Tibial nerve (tissue), 4 donors: Measurements from ENCODE around the gene MSI1. TPM values are rescaled to one million over a fixed set of nuclear protein-coding genes. Genes with fewer than 3 reads are reported as not detected.

ENCODE experiments used
- DNase-seq, 2 donors: peaks; one replicate each; pipeline ENCODE4 v3.0.0-alpha.2; 2019; ENCODE audit warnings: low spot score in 2 of 2
- H3K27ac ChIP-seq, 4 donors: fragments of 200-600 bp; sonication (generic) in 3 of 4; one replicate each; pipeline ENCODE4 v1.5.1; 2017 to 2019; ENCODE audit warnings: mild to moderate bottlenecking in 1 of 4
- H3K27me3 ChIP-seq, 2 donors: fragments of 200-600 bp; sonication (generic) in 1 of 2; one replicate each; pipeline versions ENCODE4 v1.5.1 to v1.6.0; 2017 to 2019
- H3K36me3 ChIP-seq, 3 donors: fragments of 200-600 bp; sonication (generic); one replicate each; pipeline ENCODE4 v1.5.1; 2018 to 2019
- H3K4me1 ChIP-seq, 4 donors: fragments of 200-600 bp; sonication (generic) in 3 of 4; one replicate each; pipeline ENCODE4 v1.5.1; 2017 to 2019
- H3K4me3 ChIP-seq, 4 donors: fragments of 200-600 bp; sonication (generic) in 3 of 4; one replicate each; pipeline ENCODE4 v1.5.1; 2017 to 2019; ENCODE audit warnings: mild to moderate bottlenecking in 1 of 4, moderate library complexity in 1 of 4
- H3K9me3 ChIP-seq, 4 donors: fragments of 200-600 bp; sonication (generic) in 3 of 4; one replicate each; pipeline ENCODE4 v1.5.1; 2017 to 2019
- EP300 ChIP-seq, 2 donors: sonication (generic); formaldehyde crosslinking; IDR thresholded peaks; one replicate each; pipeline ENCODE4 v1.6.1; 2017; ENCODE audit warnings: antibody characterized with exemption in 2 of 2, mild to moderate bottlenecking in 1 of 2
- POLR2A ChIP-seq, 2 donors: fragments of 450-650 bp; IDR thresholded peaks; one replicate each; pipeline ENCODE4 v1.6.1; 2017; ENCODE audit warnings: antibody characterized with exemption in 2 of 2, mild to moderate bottlenecking in 2 of 2, moderate library complexity in 2 of 2
- WGBS, 2 donors: methylation state at CpG; one replicate each; pipeline ENCODE4 v1.1.5; 2018; 5-methylcytosine and 5-hydroxymethylcytosine counted together
- total RNA-seq, 4 donors: library from RNA; depleted of rRNA; stranded (reverse); fragments of >200 nt; gene quantifications; one replicate each; pipeline ENCODE4 v1.1.0, GENCODE V29; 2016
- TF ChIP-seq, protein P1 (sequence below), 5 experiments: fragments of 200-600 bp in 3 of 5; fragments of 450-650 bp in 2 of 5; sonication (generic) in 3 of 5; IDR thresholded peaks; one replicate each; pipeline ENCODE4 v1.5.1; 2016 to 2019; ENCODE audit warnings: antibody characterized with exemption in 5 of 5, mild to moderate bottlenecking in 3 of 5, moderate library complexity in 2 of 5

Gene MSI1
- 1 to 10 TPM in 1 of 4 donors, under 1 TPM in 2, not detected in 1; 0.22 to 1.2 (median 0.59) TPM for total RNA-seq

DNA sequence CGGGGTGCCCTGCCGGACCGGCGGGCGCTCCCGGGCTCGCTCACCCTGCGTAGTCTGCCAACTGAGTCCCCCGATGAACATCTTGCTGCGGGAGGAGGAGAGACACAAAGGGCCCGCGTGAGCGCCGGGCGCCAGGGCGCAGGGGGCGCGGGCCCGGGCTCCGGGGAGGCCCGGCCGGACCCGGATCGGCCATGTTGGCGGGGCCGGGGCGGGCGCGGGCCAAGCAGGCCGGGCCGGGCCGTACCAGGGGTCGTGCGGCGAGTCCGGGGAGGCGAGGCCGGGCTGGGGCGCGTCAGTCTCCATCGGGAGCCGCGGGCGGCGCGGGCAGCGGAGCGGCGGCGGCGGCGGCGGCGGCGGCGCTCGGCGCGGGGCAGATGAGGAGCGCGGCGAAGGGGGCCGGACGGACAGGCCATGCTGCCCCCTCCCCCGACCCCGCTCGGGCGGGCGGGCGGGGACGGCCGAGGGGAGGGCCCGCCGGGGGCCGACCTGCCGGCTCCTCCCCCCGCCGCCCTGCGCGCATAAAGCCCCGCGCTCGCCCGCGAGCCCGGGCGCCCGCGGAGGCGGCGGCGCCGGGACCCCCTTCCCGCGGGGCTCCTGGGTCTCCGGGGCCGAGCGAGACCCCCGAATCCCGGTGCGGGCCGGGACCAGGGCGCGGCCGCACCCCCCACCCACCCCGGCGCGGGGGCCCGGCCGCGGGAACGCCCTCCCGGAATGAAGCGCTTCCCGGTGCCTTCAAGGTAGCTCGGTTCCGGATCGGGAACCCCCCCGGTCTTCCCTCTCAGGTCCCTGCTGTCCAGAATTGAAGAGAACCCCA is at the start of gene MSI1:
Gene MSI1 (minus strand): TSS at position 376 of the 814 bp plus-strand sequence. CDS start 73 bp downstream, at position 303.
- peak within 1 kb of the TSS in 3 of 4 donors; percentile 35 to 68 (median 59) for H3K27ac ChIP-seq
- peaks cover 0 to 36% (median 12%) of the 10 kb centered on the region in 4 donors for H3K4me1 ChIP-seq
- H3K27me3 ChIP-seq = peaks cover 0 to 67% of the 10 kb centered on the region in 2 donors
- DNase-seq = no peak
- H3K36me3 ChIP-seq = no peaks in the 10 kb centered on the region
- peak within 1 kb of the TSS; percentile 33 to 61 (median 42) for H3K4me3 ChIP-seq
- no peaks in the 10 kb centered on the region for H3K9me3 ChIP-seq
- WGBS, 2 donors = 0 to 3% methylated on average over 10 to 44 of the region's 119 CpGs
- TF ChIP-seq, protein P1, sequence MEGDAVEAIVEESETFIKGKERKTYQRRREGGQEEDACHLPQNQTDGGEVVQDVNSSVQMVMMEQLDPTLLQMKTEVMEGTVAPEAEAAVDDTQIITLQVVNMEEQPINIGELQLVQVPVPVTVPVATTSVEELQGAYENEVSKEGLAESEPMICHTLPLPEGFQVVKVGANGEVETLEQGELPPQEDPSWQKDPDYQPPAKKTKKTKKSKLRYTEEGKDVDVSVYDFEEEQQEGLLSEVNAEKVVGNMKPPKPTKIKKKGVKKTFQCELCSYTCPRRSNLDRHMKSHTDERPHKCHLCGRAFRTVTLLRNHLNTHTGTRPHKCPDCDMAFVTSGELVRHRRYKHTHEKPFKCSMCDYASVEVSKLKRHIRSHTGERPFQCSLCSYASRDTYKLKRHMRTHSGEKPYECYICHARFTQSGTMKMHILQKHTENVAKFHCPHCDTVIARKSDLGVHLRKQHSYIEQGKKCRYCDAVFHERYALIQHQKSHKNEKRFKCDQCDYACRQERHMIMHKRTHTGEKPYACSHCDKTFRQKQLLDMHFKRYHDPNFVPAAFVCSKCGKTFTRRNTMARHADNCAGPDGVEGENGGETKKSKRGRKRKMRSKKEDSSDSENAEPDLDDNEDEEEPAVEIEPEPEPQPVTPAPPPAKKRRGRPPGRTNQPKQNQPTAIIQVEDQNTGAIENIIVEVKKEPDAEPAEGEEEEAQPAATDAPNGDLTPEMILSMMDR (IDR thresholded peaks at IDR 0.05) = no peak
- no peak for TF ChIP-seq POLR2A (IDR thresholded peaks at IDR 0.05)
- TF ChIP-seq EP300 (IDR thresholded peaks at IDR 0.05) = no peak

GRCh38 chr12:120417917-120418580 is 49.1 kb upstream of the MSI1 start:
- Histone ChIP-seq H3K27ac (no peak overlapping the region), H3K4me3 (no peak overlapping the region), H3K9me3 (no peaks in the 10 kb centered on the region), H3K27me3 (no peaks in the 10 kb centered on the region), H3K4me1 (no peaks in the 10 kb centered on the region), H3K36me3 (no peaks in the 10 kb centered on the region)
- 76 to 81% methylated on average over 4 of the region's 4 CpGs for WGBS, 2 donors
- no peak for DNase-seq
- TF ChIP-seq POLR2A (IDR thresholded peaks at IDR 0.05) (no peak), EP300 (IDR thresholded peaks at IDR 0.05) (no peak)
- TF ChIP-seq, protein P1 (IDR thresholded peaks at IDR 0.05) = no peak

DNA sequence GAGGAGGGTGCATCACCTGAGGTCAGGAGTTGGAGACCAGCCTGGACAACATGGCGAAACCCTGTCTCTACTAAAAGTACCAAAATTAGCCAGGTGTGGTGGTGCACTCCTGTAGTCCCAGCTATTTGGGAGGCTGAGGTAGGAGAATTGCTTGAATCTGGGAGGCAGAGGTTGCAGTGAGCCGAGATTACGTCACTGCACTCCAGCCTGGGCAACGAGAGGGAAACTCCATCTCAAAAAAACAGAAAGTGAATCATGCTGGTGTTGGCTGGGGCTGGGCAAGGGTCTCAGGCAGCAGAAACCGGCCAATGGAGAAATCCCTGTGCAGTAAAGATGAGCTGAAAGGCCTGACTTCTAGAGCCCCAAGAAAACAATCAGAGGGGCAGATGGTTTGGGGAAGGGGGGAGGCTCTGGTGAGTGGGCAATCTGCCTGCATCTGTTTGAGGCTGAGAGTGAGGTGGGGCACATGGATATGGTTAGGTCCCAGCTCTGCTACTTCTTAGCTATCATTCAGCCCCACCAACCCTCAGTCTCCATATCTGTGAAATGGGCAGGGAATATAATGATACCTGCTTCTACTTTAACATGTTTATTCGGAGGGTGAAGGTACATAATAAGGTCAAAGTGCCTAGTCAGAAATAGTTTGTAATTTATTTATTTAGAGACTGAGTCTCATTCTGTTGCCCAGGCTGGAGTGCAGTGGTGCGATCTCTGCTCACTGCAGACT is 47.7 kb upstream of the MSI1 start:
- H3K4me1 ChIP-seq = no peaks in the 10 kb centered on the region
- H3K36me3 ChIP-seq = no peaks in the 10 kb centered on the region
- TF ChIP-seq EP300 (IDR thresholded peaks at IDR 0.05) (no peak), POLR2A (IDR thresholded peaks at IDR 0.05) (no peak)
- TF ChIP-seq, protein P1 (IDR thresholded peaks at IDR 0.05) = no peak
- no peak for DNase-seq
- WGBS, 2 donors = 77 to 82% methylated on average over 7 of the region's 7 CpGs
- H3K27me3 ChIP-seq = no peaks in the 10 kb centered on the region
- no peaks in the 10 kb centered on the region for H3K9me3 ChIP-seq
- H3K27ac ChIP-seq = no peak overlapping the region
- H3K4me3 ChIP-seq = no peak overlapping the region

GRCh38 chr12:120413901-120414695 is 45.1 kb upstream of the MSI1 start:
- no peaks in the 10 kb centered on the region for H3K36me3 ChIP-seq
- no peak overlapping the region for H3K27ac ChIP-seq
- DNase-seq = no peak
- H3K4me1 ChIP-seq = no peaks in the 10 kb centered on the region
- no peaks in the 10 kb centered on the region for H3K9me3 ChIP-seq
- TF ChIP-seq, protein P1 (IDR thresholded peaks at IDR 0.05) = no peak
- TF ChIP-seq EP300 (IDR thresholded peaks at IDR 0.05) = no peak
- no peak for TF ChIP-seq POLR2A (IDR thresholded peaks at IDR 0.05)
- WGBS, 2 donors = 30 to 34% methylated on average over 12 to 13 of the region's 13 CpGs
- H3K27me3 ChIP-seq = no peaks in the 10 kb centered on the region
- no peak overlapping the region for H3K4me3 ChIP-seq
